ENCODE data around the gene MYCBP2.

The MYCBP2 gene

GRCh38 chr13:77313923-77314322, 13.0 kb downstream of the MYCBP2 start:
- peaks cover 3% of the 10 kb centered on the region; the same call in 1 of the 2 replicates for H3K36me3 ChIP-seq (ENCODE audit: control insufficient read depth, insufficient read depth, low read length)
- H3K4me3 ChIP-seq (replicated peaks; ENCODE audit: low read depth, low read length), result no peak overlapping the region
- H3K27me3 ChIP-seq (replicated peaks; ENCODE audit: control insufficient read depth, insufficient read depth, low read length), result no peaks in the 10 kb centered on the region
- no peak for DNase-seq (ENCODE audit: extremely low read depth, insufficient read length)
- no peak for TF ChIP-seq CTCF (IDR thresholded peaks at IDR 0.05; ENCODE audit: insufficient read depth, low read length, poor library complexity, severe bottlenecking)

- H3K4me3 ChIP-seq (replicated peaks; ENCODE audit: low read depth, low read length), result no peak overlapping the region
- no peak for DNase-seq (ENCODE audit: extremely low read depth, insufficient read length)
- peaks cover 1% of the 10 kb centered on the region; the same call in 1 of the 2 replicates for H3K36me3 ChIP-seq (ENCODE audit: control insufficient read depth, insufficient read depth, low read length)
- no peaks in the 10 kb centered on the region for H3K27me3 ChIP-seq (replicated peaks; ENCODE audit: control insufficient read depth, insufficient read depth, low read length)
- TF ChIP-seq CTCF (IDR thresholded peaks at IDR 0.05; ENCODE audit: insufficient read depth, low read length, poor library complexity, severe bottlenecking), result no peak
Measured at GRCh38 chr13:77312311-77312710, 14.6 kb downstream of the MYCBP2 start.

- H3K36me3 ChIP-seq (ENCODE audit: control insufficient read depth, insufficient read depth, low read length), result no peaks in the 10 kb centered on the region
- no peaks in the 10 kb centered on the region for H3K27me3 ChIP-seq (replicated peaks; ENCODE audit: control insufficient read depth, insufficient read depth, low read length)
- no peak for TF ChIP-seq CTCF (IDR thresholded peaks at IDR 0.05; ENCODE audit: insufficient read depth, low read length, poor library complexity, severe bottlenecking)
- DNase-seq (ENCODE audit: extremely low read depth, insufficient read length), result no peak
- no peak overlapping the region for H3K4me3 ChIP-seq (replicated peaks; ENCODE audit: low read depth, low read length)
Measured at GRCh38 chr13:77310579-77311279, 16.2 kb downstream of the MYCBP2 start.

- no peak for TF ChIP-seq CTCF (IDR thresholded peaks at IDR 0.05; ENCODE audit: insufficient read depth, low read length, poor library complexity, severe bottlenecking)
- no peaks in the 10 kb centered on the region for H3K27me3 ChIP-seq (replicated peaks; ENCODE audit: control insufficient read depth, insufficient read depth, low read length)
- H3K4me3 ChIP-seq (replicated peaks; ENCODE audit: low read depth, low read length), result no peak overlapping the region
- no peaks in the 10 kb centered on the region for H3K36me3 ChIP-seq (ENCODE audit: control insufficient read depth, insufficient read depth, low read length)
- DNase-seq (ENCODE audit: extremely low read depth, insufficient read length), result no peak
Measured at GRCh38 chr13:77310161-77310560, 16.7 kb downstream of the MYCBP2 start.

- Histone ChIP-seq H3K36me3 (ENCODE audit: control insufficient read depth, insufficient read depth, low read length) (no peaks in the 10 kb centered on the region), H3K27me3 (replicated peaks; ENCODE audit: control insufficient read depth, insufficient read depth, low read length) (no peaks in the 10 kb centered on the region), H3K4me3 (replicated peaks; ENCODE audit: low read depth, low read length) (no peak overlapping the region)
- no peak for DNase-seq (ENCODE audit: extremely low read depth, insufficient read length)
- TF ChIP-seq CTCF (IDR thresholded peaks at IDR 0.05; ENCODE audit: insufficient read depth, low read length, poor library complexity, severe bottlenecking), result no peak
Measured at GRCh38 chr13:77309254-77309653, 17.6 kb downstream of the MYCBP2 start.

- DNase-seq (ENCODE audit: extremely low read depth, insufficient read length), result no peak
- no peak for TF ChIP-seq CTCF (IDR thresholded peaks at IDR 0.05; ENCODE audit: insufficient read depth, low read length, poor library complexity, severe bottlenecking)
- no peak overlapping the region for H3K4me3 ChIP-seq (replicated peaks; ENCODE audit: low read depth, low read length)
- no peaks in the 10 kb centered on the region for H3K27me3 ChIP-seq (replicated peaks; ENCODE audit: control insufficient read depth, insufficient read depth, low read length)
- H3K36me3 ChIP-seq (ENCODE audit: control insufficient read depth, insufficient read depth, low read length), result no peaks in the 10 kb centered on the region
Measured at GRCh38 chr13:77306458-77306857, 20.4 kb downstream of the MYCBP2 start.

All from GM06990 (cell line).